GM12878 (cell line): ENCODE results near the gene PIK3R3. TPM values are rescaled to one million over a fixed set of nuclear protein-coding genes. Genes with fewer than 3 reads are reported as not detected.

Experiments used
- ATAC-seq: fragments of 200-7000 bp; cut with Tn5 transposase; 3 replicates; pipeline ENCODE4 v1.9.1; 2020; ENCODE audit warnings: mild to moderate bottlenecking, moderate library complexity
- BruUV-seq: library from RNA; stranded (reverse); fragments of 400-500 nt; replicated peaks from 2 replicates; lab custom pipeline; 2021; lab: Mats Ljungman, UMichigan
- CTCF ChIA-PET: fragments of 300-600 bp; sonication (Branson Sonifier 250); formaldehyde crosslinking; extraction: SDS; loops from one replicate; lab custom pipeline; 2021; ENCODE audit warnings: inconsistent platforms; lab: Yijun Ruan, JAX
- POLR2A ChIA-PET: fragments of 350-600 bp; formaldehyde crosslinking; extraction: SDS; loops from one replicate; lab custom pipeline; 2021; ENCODE audit warnings: inconsistent platforms; lab: Charles Lee
- RAD21 ChIA-PET: fragments of 300-600 bp; sonication (Branson Sonifier 250); formaldehyde crosslinking; loops from one replicate; lab custom pipeline; 2023; ENCODE audit warnings: antibody characterized with exemption; ENCODE audit not compliant: unreplicated experiment; lab: Charles Lee
- SMC1A ChIA-PET: fragments of 300-600 bp; sonication (Branson Sonifier 250); formaldehyde crosslinking; loops from one replicate; lab custom pipeline; 2023; ENCODE audit not compliant: unreplicated experiment, uncharacterized antibody; lab: Charles Lee
- DNase-seq: peaks from one replicate; pipeline ENCODE4 v3.0.0-alpha.2; 2011; ENCODE audit warnings: low read depth, low spot score
- FAIRE-seq: peaks from 3 replicates; lab custom pipeline; 2011; peaks lifted over from hg19 to GRCh38; lab: Jason Lieb, UNC
- H2AFZ ChIP-seq: 2 replicates; pipeline ENCODE4 v1.6.0; 2011; ENCODE audit warnings: low read depth, low read length, control low read depth; ENCODE audit not compliant: control insufficient read depth
- H3K27ac ChIP-seq: 2 replicates; pipeline ENCODE4 v1.5.1; 2011; ENCODE audit warnings: control low read depth; ENCODE audit not compliant: control insufficient read depth, insufficient read depth
- H3K27me3 ChIP-seq, 2 experiments: replicated peaks in 1 of 2; 2 replicates each; pipeline versions ENCODE4 v1.6.0 to v1.6.1; 2011; ENCODE audit warnings: low read length in 1 of 2; ENCODE audit not compliant: control insufficient read depth in 2 of 2, insufficient read depth in 2 of 2
- H3K36me3 ChIP-seq, 2 experiments: 2 replicates each; pipeline ENCODE4 v1.5.1; 2011; ENCODE audit warnings: low read length in 1 of 2; ENCODE audit not compliant: control insufficient read depth in 2 of 2, insufficient read depth in 2 of 2
- H3K4me1 ChIP-seq: 2 replicates; pipeline ENCODE4 v1.6.1; 2011; ENCODE audit warnings: mild to moderate bottlenecking, low read length, moderate library complexity, mixed read lengths; ENCODE audit not compliant: control insufficient read depth, insufficient read depth
- H3K4me2 ChIP-seq: 2 replicates; pipeline ENCODE4 v1.6.0; 2011; ENCODE audit warnings: control low read depth; ENCODE audit not compliant: control insufficient read depth, insufficient read depth
- H3K4me3 ChIP-seq: fragments of 200-600 bp; sonication (generic); 2 replicates; pipeline ENCODE4 v1.5.1; 2016
- H3K79me2 ChIP-seq: 2 replicates; pipeline ENCODE4 v1.6.0; 2011; ENCODE audit warnings: low read length; ENCODE audit not compliant: control insufficient read depth, insufficient read depth
- H3K9ac ChIP-seq: 2 replicates; pipeline ENCODE4 v1.8.0; 2011; ENCODE audit warnings: low read length, control low read depth, mixed read lengths; ENCODE audit not compliant: control insufficient read depth, insufficient read depth
- H3K9me3 ChIP-seq: replicated peaks from 3 replicates; pipeline ENCODE4 v1.5.1; 2011; ENCODE audit warnings: mild to moderate bottlenecking, low read length; ENCODE audit not compliant: control insufficient read depth, insufficient read depth
- H4K20me1 ChIP-seq: 2 replicates; pipeline ENCODE4 v1.6.0; 2011; ENCODE audit not compliant: control insufficient read depth, insufficient read depth
- ATF7 ChIP-seq: fragments of 450-650 bp; IDR thresholded peaks from 2 replicates; pipeline ENCODE4 v1.6.1; 2016; ENCODE audit warnings: low read depth, mild to moderate bottlenecking
- FOXM1 ChIP-seq: IDR thresholded peaks from 2 replicates; pipeline ENCODE4 v1.6.1; 2012; ENCODE audit warnings: low read depth, mild to moderate bottlenecking, inconsistent platforms, low read length, moderate library complexity
- HDAC2 ChIP-seq: fragments of 200-600 bp; sonication (generic); IDR thresholded peaks from 2 replicates; pipeline ENCODE4 v1.6.1; 2017
- PAX5 ChIP-seq: IDR thresholded peaks from 2 replicates; pipeline ENCODE4 v1.6.1; 2011; ENCODE audit warnings: low read depth, low read length, borderline replicate concordance
- SPI1 ChIP-seq: IDR thresholded peaks from 2 replicates; pipeline ENCODE4 v1.6.1; 2011; ENCODE audit warnings: low read depth, mild to moderate bottlenecking, low read length, moderate library complexity, borderline replicate concordance; ENCODE audit not compliant: insufficient read depth
- TARDBP ChIP-seq: IDR thresholded peaks from 2 replicates; pipeline ENCODE4 v1.6.1; 2016; ENCODE audit warnings: borderline replicate concordance
- WRNIP1 ChIP-seq: IDR thresholded peaks from 2 replicates; pipeline ENCODE4 v1.6.1; 2011; ENCODE audit warnings: low read depth, low read length, improper control_type of control experiment, borderline replicate concordance
- WGBS: methylation state at CpG from one replicate; pipeline ENCODE4 v1.1.6; 2016; ENCODE audit warnings: low lambda C conversion rate; ENCODE audit not compliant: insufficient replicate concordance, insufficient coverage; ENCODE audit errors: missing lambda C conversion rate; 5-methylcytosine and 5-hydroxymethylcytosine counted together
- in situ Hi-C: fragments of 300-500 bp; cut with MboI; formaldehyde crosslinking; loops from 9 replicates; pipeline ENCODE4 v1.14.3; 2018; ENCODE audit warnings: mixed read lengths
- intact Hi-C: fragments of 100-400 bp; cut with micrococcal nuclease; formaldehyde crosslinking; loops from one replicate; pipeline ENCODE4 v1.14.2; 2022; ENCODE audit not compliant: unreplicated experiment
- polyA plus RNA-seq, 11 experiments: library from polyadenylated mRNA; depleted of rRNA in 4 of 11; unstranded in 6 of 11; stranded (reverse) in 5 of 11; fragments of >200 nt; fragmentation: Nextera tagmentation in 4 of 11; fragmentation: Illumina TruSeq in 1 of 11; extraction: Ambion mirVana in 4 of 11; extraction: Trizol in 1 of 11; gene quantifications; 1 replicate in 1 of 11; 2 replicates in 10 of 11; pipeline versions ENCODE4 v1.2.1 to v1.2.3, GENCODE V29; 2011 to 2016; ENCODE audit warnings: inconsistent platforms in 2 of 11, missing spikeins in 2 of 11, low read depth in 1 of 11
- total RNA-seq, 4 experiments: library from RNA; depleted of rRNA in 3 of 4; stranded (reverse); fragments of >200 nt in 3 of 4; fragmentation: Illumina TruSeq in 1 of 4; extraction: Trizol in 1 of 4; gene quantifications; 2 replicates each; pipeline versions ENCODE4 v1.2.1 to v1.2.3, GENCODE V29; 2013 to 2021
- TF ChIP-seq, protein P1 (sequence below): fragments of 450-650 bp; IDR thresholded peaks from 2 replicates; pipeline ENCODE4 v1.6.1; 2016; ENCODE audit warnings: mild to moderate bottlenecking, moderate library complexity, borderline replicate concordance
- TF ChIP-seq, protein P2 (sequence below): fragments of 450-650 bp; IDR thresholded peaks from 2 replicates; pipeline ENCODE4 v1.6.1; 2014; ENCODE audit warnings: mild to moderate bottlenecking

The PIK3R3 gene
- total and polyA plus RNA-seq, 10 of the 15 experiments (the other 5 are each of a cell fraction or from before 2014, with no cell fraction given): 4.8 to 27.0 (median 19.8) TPM

DNA sequence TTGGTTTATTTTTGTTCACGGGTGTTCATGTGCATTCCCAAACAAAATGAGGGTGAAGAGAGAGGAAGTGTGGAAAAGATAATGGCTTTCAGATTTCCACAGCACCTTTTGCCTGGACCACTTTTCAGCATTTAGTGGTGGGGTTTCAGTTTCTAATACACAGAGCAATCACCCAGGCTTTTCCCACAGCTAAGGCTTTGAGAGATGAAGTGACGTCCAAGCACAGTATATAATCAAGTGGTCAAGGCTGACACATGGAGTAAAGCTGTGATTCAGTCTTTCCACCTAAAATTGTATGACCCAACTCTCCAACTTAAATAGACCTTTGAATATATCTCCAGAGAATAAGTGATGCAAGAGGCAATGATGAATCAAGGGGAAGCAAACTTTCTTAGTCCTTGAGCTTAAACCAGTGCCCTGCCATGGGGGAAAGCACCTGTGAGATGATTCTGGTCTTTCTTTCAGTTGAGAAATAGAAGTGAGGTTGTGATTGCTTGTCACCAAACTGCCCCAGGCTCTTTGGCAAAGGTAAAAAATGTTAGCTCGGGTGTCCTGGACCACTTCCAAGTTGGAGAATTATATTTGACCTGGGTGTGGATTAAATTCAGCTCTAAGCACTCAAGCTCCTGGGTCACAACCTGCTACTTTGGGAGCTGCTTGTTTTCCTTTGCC, 2.4 kb upstream of the PIK3R3 start (continued):
- TF ChIP-seq, protein P1, sequence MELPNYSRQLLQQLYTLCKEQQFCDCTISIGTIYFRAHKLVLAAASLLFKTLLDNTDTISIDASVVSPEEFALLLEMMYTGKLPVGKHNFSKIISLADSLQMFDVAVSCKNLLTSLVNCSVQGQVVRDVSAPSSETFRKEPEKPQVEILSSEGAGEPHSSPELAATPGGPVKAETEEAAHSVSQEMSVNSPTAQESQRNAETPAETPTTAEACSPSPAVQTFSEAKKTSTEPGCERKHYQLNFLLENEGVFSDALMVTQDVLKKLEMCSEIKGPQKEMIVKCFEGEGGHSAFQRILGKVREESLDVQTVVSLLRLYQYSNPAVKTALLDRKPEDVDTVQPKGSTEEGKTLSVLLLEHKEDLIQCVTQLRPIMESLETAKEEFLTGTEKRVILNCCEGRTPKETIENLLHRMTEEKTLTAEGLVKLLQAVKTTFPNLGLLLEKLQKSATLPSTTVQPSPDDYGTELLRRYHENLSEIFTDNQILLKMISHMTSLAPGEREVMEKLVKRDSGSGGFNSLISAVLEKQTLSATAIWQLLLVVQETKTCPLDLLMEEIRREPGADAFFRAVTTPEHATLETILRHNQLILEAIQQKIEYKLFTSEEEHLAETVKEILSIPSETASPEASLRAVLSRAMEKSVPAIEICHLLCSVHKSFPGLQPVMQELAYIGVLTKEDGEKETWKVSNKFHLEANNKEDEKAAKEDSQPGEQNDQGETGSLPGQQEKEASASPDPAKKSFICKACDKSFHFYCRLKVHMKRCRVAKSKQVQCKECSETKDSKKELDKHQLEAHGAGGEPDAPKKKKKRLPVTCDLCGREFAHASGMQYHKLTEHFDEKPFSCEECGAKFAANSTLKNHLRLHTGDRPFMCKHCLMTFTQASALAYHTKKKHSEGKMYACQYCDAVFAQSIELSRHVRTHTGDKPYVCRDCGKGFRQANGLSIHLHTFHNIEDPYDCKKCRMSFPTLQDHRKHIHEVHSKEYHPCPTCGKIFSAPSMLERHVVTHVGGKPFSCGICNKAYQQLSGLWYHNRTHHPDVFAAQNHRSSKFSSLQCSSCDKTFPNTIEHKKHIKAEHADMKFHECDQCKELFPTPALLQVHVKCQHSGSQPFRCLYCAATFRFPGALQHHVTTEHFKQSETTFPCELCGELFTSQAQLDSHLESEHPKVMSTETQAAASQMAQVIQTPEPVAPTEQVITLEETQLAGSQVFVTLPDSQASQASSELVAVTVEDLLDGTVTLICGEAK: no peak
- TF ChIP-seq FOXM1 (0 out of 2 replicates have a peak, but pooled peaks have one; percentile 28), ATF7 (no peak), WRNIP1 (no peak), HDAC2 (no peak), TARDBP (no peak)

DNA sequence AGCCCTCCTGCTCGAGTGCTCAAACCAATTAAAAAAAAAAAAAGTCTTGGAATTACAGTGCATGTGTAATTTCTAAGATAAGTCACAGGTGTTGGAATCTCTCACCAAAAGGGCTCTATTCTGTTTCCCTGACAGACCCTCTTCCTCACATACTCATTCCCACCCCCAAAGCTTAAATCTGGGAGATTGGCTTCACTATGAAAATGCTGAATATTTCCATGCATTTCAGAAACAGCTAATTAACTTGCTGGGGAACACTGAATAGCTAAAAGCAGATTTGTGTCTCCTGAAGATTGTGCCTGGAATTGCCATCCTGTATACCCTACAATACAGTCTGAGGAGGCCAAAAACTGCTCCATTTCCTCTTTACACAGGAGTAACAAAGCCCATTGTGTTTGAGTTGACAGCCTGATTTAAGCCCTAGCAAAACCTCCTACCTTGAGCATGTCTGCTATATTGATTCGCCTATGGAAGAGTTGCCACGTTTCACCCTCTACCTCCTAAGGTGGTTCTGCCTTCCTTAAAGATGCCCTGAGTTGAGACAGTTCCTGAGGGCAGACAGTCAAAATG, 1.4 kb upstream of the PIK3R3 start:
- Histone ChIP-seq H3K36me3 (no peaks in the 10 kb centered on the region), H3K4me1 (peaks cover 16% of the 10 kb centered on the region), H3K27me3 (no peaks in the 10 kb centered on the region), H3K4me2 (peak overlapping the region; percentile 99), H2AFZ (no peak overlapping the region; the same call in 1 of the 2 replicates), H3K79me2 (peaks cover 31% of the 10 kb centered on the region), H3K27ac (peak overlapping the region; percentile 98)
- intact Hi-C loops (loop anchor here (2.0 to 10.0 kb wide), 4 partner anchors 45 to 201 kb away; no protein-coding TSS in a partner anchor), in situ Hi-C loops (no loop called here)
- ChIA-PET POLR2A (interaction anchor here (0.6 to 2.0 kb wide), 7 partner anchors 7 to 70 kb away, joined by 3 to 8 read pairs (median 4); partner anchors contain the start of gene TSPAN1), SMC1A (interaction anchor here (0.7 to 3.3 kb wide), 14 partner anchors 14 to 99 kb away, joined by 3 to 13 read pairs (median 6); partner anchors contain the start of gene TSPAN1), CTCF (interaction anchor here (0.5 to 1.6 kb wide), 4 partner anchors 10 to 191 kb away, joined by 3 to 5 read pairs (median 4); no protein-coding TSS in a partner anchor)
- ATAC-seq (no peak), FAIRE-seq (no peak), DNase-seq (no peak)
- no TSS peak for BruUV-seq
- WGBS: 62% methylated on average over 3 of the region's 3 CpGs
- TF ChIP-seq TARDBP (no peak), PAX5 (no peak), SPI1 (peak; percentile 31; the same call in 1 of the 2 replicates)
- TF ChIP-seq, protein P2, sequence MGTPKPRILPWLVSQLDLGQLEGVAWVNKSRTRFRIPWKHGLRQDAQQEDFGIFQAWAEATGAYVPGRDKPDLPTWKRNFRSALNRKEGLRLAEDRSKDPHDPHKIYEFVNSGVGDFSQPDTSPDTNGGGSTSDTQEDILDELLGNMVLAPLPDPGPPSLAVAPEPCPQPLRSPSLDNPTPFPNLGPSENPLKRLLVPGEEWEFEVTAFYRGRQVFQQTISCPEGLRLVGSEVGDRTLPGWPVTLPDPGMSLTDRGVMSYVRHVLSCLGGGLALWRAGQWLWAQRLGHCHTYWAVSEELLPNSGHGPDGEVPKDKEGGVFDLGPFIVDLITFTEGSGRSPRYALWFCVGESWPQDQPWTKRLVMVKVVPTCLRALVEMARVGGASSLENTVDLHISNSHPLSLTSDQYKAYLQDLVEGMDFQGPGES: no peak
- TF ChIP-seq, all 136 proteins: peak for 1
- Histone ChIP-seq H3K9me3 (no peaks in the 10 kb centered on the region), H3K9ac (peak overlapping the region; percentile 74), H3K4me3 (peak overlapping the region; percentile 91), H4K20me1 (no peaks in the 10 kb centered on the region)
- RAD21 ChIA-PET: interaction anchor here (1.0 to 2.1 kb wide), 9 partner anchors 18 to 90 kb away, joined by 3 to 6 read pairs (median 3); no protein-coding TSS in a partner anchor
